RWPE2 (cell line): ENCODE measurements around the gene RHOU.
"Not testable (repeated sequence)": the region's sequence is repeated elsewhere in the genome, so short reads cannot be mapped to it uniquely, and the experiment has no call there.

Experiments used
- ATAC-seq: fragments of 200-7000 bp; cut with Tn5 transposase; 3 replicates; pipeline ENCODE4 v1.9.1; 2021; ENCODE audit warnings: low read depth
- DNase-seq: peaks from one replicate; pipeline ENCODE4 v3.0.0-alpha.2; 2020; ENCODE audit warnings: low spot score
- H3K27ac ChIP-seq: fragments of 450-650 bp; 2 replicates; pipeline ENCODE4 v1.5.1; 2017; ENCODE audit warnings: mild to moderate bottlenecking; ENCODE audit not compliant: poor library complexity, severe bottlenecking
- H3K27me3 ChIP-seq: fragments of 250-450 bp; sonication (Bioruptor Pico); 2 replicates; pipeline ENCODE4 v1.5.1; 2021; ENCODE audit warnings: mild to moderate bottlenecking, moderate library complexity; ENCODE audit not compliant: insufficient read depth, poor library complexity, severe bottlenecking
- H3K36me3 ChIP-seq: fragments of 250-450 bp; sonication (Bioruptor Pico); 2 replicates; pipeline ENCODE4 v1.5.1; 2020; ENCODE audit warnings: low read depth, mild to moderate bottlenecking, moderate library complexity
- H3K4me1 ChIP-seq: fragments of 250-450 bp; sonication (Bioruptor Pico); 2 replicates; pipeline ENCODE4 v1.5.1; 2021; ENCODE audit warnings: mild to moderate bottlenecking, moderate library complexity; ENCODE audit not compliant: insufficient read depth, poor library complexity, severe bottlenecking
- H3K4me3 ChIP-seq: fragments of 250-450 bp; sonication (Bioruptor Pico); 2 replicates; pipeline ENCODE4 v1.5.1; 2021; ENCODE audit warnings: mild to moderate bottlenecking, moderate library complexity; ENCODE audit not compliant: severe bottlenecking
- H3K9me3 ChIP-seq: fragments of 250-450 bp; sonication (Bioruptor Pico); 2 replicates; pipeline ENCODE4 v1.5.1; 2021; ENCODE audit warnings: mild to moderate bottlenecking, moderate library complexity; ENCODE audit not compliant: severe bottlenecking
- TF ChIP-seq, protein P1 (sequence below): fragments of 450-650 bp; IDR thresholded peaks from one replicate; pipeline ENCODE4 v1.5.1; 2017; ENCODE audit warnings: mild to moderate bottlenecking, moderate library complexity; ENCODE audit not compliant: poor library complexity, severe bottlenecking

Gene RHOU

DNA sequence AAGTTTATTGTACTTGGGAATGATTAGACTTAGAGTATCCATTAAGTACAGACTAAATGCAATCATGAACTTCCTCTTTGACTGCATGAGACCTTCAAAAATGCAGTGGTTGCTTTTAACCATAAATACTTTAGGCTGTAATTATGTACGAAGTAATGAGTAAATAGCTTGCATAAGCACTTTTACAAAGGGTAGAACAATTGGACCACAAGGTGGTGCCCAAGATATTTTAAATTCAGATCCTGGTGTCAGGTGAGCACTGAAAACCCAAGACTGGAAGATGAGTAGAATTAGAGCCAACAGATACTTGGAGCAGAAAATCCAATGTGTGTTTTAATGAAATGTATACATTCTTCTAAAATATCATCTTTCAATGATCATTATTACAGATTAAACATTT lies 43.4 kb upstream of the RHOU start:
- DNase-seq (no peak), ATAC-seq (no peak)
- Histone ChIP-seq H3K36me3 (no peaks in the 10 kb centered on the region), H3K4me3 (no peak overlapping the region), H3K4me1 (no peaks in the 10 kb centered on the region), H3K27ac (no peak overlapping the region), H3K27me3 (no peaks in the 10 kb centered on the region), H3K9me3 (no peaks in the 10 kb centered on the region)
- TF ChIP-seq, protein P1, sequence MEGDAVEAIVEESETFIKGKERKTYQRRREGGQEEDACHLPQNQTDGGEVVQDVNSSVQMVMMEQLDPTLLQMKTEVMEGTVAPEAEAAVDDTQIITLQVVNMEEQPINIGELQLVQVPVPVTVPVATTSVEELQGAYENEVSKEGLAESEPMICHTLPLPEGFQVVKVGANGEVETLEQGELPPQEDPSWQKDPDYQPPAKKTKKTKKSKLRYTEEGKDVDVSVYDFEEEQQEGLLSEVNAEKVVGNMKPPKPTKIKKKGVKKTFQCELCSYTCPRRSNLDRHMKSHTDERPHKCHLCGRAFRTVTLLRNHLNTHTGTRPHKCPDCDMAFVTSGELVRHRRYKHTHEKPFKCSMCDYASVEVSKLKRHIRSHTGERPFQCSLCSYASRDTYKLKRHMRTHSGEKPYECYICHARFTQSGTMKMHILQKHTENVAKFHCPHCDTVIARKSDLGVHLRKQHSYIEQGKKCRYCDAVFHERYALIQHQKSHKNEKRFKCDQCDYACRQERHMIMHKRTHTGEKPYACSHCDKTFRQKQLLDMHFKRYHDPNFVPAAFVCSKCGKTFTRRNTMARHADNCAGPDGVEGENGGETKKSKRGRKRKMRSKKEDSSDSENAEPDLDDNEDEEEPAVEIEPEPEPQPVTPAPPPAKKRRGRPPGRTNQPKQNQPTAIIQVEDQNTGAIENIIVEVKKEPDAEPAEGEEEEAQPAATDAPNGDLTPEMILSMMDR: peak; percentile 46

DNA sequence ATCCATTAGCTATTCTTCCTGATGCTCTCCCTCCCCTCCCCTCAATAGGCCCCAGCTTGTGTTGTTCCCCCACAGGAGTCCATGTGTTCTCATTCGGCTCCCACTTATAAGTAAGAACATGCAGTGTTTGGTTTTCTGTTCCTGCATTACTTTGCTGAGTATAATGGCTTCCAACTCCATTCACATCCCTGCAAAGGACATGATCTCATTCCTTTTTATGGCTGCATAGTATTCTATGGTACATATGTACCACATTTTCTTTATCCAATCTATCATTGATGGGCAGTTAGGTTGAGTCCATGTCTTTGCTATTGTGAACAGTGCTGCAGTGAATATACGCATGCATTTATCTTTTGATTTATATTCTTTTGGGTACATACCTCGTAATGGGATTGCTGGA lies 40.8 kb upstream of the RHOU start:
- not testable (repeated sequence) for H3K27me3 ChIP-seq, H3K4me1 ChIP-seq, H3K4me3 ChIP-seq, DNase-seq, H3K36me3 ChIP-seq, H3K9me3 ChIP-seq, ATAC-seq, H3K27ac ChIP-seq

DNA sequence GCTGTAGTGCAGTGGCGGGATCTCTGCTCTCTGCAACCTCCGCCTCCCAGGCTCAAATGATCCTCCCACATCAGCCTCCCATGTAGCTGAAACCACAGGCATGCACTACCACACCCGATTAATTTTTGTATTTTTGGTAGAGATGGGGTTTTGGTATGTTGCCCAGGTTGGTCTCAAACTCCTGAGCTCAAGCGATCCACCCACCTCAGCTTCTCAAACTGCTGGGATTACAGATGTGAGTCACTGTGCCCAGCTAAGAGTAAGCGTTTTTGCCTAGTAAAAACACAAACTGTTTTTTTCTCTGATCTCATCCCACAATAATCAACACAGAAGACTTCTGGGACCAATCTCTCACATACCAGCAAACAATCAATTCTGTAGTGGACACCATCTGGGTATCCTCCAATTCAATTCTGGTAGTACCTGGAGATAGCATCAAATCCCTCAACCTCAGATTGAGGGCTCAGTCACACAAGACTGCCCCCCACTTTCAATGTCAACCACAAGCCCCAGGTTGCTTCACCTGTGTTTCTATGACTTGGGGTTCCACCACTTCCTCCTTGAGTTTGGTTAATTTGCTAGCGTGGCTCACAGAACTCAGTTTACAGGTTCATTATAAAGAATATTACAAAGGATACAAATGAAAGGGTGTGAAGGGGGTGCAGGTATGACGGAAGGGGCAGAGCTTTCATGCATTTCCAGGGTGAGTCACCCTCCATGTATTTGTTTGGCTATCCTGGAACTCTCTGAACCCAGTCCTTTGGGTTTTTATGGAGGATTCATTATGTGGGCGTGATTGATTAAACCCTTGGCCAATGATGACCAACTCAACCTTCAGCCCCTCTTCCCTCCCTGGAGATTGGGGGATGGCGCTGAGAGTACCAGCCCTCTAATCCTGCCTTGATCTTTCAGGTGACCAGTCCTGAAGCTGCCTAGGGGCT lies 40.0 kb upstream of the RHOU start:
- Histone ChIP-seq H3K36me3 (no peaks in the 10 kb centered on the region), H3K9me3 (no peaks in the 10 kb centered on the region), H3K27me3 (no peaks in the 10 kb centered on the region), H3K4me3 (no peak overlapping the region), H3K4me1 (no peaks in the 10 kb centered on the region), H3K27ac (no peak overlapping the region)
- DNase-seq (no peak), ATAC-seq (no peak)
- TF ChIP-seq, protein P1: no peak

DNA sequence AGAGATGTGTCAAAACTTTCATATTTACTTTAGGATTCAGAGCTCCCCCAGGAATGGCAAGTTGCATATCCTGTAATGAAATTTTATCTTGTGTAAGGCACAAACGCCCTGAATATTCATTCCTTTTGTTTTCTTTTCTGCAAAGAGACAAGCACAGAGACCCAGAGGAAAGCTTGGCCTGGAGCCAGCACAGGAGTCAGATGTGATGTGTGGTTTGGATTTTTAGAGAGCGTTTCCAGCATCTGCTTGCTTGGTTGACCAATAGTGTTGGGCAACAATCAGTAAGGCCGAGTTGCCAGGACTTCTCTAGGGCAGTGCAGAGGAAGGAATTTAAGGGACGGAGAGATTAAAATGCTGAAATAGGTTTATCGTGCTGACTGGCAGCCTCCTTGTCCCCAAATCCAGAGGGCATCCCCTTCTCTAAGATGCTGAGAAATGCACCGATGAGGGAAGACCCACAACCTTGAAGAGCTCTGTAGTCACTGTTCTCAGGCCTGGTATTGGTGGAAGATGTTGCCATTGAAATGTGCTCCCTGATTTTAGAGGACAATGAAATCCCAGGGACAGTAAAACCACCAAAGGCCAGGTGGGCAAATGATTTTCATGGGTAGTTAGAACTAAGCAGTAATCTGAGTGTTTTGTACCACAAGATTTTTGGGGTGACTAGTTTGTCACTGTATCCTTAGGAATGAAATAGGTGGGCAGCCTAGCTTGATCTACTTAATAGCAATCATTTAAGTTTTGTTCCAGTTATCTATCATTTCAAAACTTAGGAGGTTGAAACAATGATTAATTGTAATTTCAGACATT lies 37.9 kb upstream of the RHOU start:
- no peaks in the 10 kb centered on the region for H3K4me1 ChIP-seq
- no peaks in the 10 kb centered on the region for H3K27me3 ChIP-seq
- H3K36me3 ChIP-seq: no peaks in the 10 kb centered on the region
- no peak overlapping the region for H3K4me3 ChIP-seq
- ATAC-seq (peak; percentile 56; the same call in 2 of the 3 replicates), DNase-seq (no peak)
- TF ChIP-seq, protein P1: no peak
- no peak overlapping the region for H3K27ac ChIP-seq
- H3K9me3 ChIP-seq: no peaks in the 10 kb centered on the region

DNA sequence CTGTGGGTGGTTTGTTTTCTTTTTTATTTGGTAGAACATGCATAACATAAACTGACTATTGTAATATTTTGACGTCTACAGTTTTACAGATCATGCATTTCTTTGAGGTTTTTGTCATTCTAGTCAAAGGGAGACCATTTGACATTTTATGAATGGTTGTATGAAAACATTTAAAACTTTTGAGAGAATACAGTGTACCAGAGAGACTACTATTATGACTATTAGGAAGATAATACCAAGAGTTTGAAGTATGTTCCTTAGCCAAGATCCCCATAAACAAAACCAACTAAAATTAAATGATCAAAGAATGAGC lies 37.3 kb upstream of the RHOU start:
- H3K4me3 ChIP-seq: no peak overlapping the region
- H3K4me1 ChIP-seq: no peaks in the 10 kb centered on the region
- TF ChIP-seq, protein P1: no peak
- ATAC-seq (no peak), DNase-seq (no peak)
- no peaks in the 10 kb centered on the region for H3K9me3 ChIP-seq
- no peaks in the 10 kb centered on the region for H3K27me3 ChIP-seq
- H3K27ac ChIP-seq: no peak overlapping the region
- no peaks in the 10 kb centered on the region for H3K36me3 ChIP-seq
